Hematopoietic multipotent progenitor cell treated with erythropoietin and hydrocortisone succinate and interleukin-3 and kit ligand, for 4 days (in vitro differentiated cells): ENCODE data around the gene PDGFRB.

ENCODE experiments used
- DNase-seq: peaks from one replicate; pipeline ENCODE4 v3.0.0-alpha.2; 2015

PDGFRB gene

GRCh38 chr5:150126921-150127265, 28.8 kb downstream of the PDGFRB start:
- DNase-seq: no peak

- DNase-seq: no peak
Measured at GRCh38 chr5:150126199-150126920, 29.3 kb downstream of the PDGFRB start.

DNA sequence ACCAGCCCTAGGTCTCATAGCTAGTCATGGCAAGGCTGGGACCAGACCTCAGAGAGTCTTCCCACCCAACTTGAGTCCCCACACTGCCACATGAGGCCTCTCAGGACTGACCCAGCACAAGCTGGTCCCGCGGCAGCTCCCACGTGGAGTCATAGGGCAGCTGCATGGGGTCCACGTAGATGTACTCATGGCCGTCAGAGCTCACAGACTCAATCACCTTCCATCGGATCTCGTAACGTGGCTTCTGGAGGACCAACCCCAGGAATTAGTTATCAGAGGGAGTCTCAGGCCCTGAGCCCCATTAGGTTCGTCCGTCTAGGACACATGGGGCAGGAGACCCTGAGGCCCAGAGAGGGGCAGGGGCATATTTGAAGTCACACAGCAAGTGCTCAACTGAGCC, 30.3 kb downstream of the PDGFRB start:
- no peak for DNase-seq

DNA sequence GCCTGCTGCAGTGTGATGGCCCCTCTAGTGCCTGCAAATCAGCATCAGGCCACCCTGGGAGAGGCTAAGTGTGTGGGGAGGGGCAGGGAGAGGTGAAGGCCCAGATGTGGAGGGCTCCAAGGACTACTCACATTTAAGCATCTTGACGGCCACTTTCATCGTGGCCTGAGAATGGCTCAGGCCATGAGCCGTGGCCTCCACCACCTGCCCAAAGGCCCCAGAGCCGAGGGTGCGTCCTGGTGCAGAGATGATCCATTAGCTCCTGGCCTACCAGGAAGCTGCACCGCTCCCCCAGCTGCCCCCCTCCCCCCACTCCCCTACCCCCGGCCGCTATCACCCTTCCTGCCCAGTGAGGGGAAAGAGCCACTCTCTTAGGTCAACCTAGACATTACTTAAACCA, 31.0 kb downstream of the PDGFRB start:
- DNase-seq: no peak

DNA sequence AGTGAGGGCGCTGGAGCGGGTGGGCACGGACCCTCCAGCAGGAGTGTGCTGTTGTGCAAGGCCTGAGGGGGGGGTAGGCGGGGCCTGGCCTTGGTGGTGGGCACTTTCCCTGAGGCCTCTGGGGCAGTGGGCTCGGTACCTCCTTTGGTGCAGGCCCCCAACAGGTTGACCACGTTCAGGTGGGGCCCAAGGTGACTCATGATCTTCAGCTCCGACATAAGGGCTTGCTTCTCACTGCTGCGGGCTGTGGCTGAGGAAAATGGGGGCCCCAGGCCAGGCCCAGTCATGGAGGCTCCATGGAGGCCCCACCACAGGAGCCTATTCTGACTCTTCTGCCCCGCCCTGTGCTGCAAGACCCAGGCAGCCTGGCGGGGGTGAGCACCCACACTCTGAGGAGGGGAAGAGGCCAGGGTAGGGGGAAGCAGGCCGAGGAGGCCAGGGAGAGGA, 31.5 kb downstream of the PDGFRB start:
- DNase-seq: no peak

- DNase-seq: peak; percentile 50
Measured at GRCh38 chr5:150123542-150123941, 32.1 kb downstream of the PDGFRB start.

- no peak for DNase-seq
Measured at GRCh38 chr5:150122536-150123481, 32.8 kb downstream of the PDGFRB start.

GRCh38 chr5:150122158-150122510, 33.5 kb downstream of the PDGFRB start:
- DNase-seq: peak; percentile 79

GRCh38 chr5:150121448-150122157, 34.0 kb downstream of the PDGFRB start:
- DNase-seq: no peak

GRCh38 chr5:150120617-150121447, 34.8 kb downstream of the PDGFRB start:
- DNase-seq: no peak

DNA sequence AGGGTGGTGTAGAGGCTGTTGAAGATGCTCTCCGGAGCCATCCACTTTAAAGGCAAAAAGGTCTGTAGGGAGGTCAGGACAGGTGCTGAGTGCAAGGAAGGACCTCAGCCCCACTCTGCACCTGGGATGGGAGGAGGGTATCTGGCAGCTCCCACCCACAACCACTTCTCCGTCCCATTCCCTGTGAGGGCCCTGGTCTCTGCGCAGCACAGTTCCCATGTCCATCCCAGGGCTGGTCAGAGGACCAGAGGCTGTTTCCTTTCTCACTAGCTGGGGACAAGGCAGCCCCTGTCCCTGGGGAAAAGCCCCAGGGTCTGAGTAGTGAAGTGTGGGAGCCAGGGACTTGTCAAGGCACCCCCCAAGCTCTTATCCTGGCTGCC, 35.6 kb downstream of the PDGFRB start:
- DNase-seq: no peak

DNA sequence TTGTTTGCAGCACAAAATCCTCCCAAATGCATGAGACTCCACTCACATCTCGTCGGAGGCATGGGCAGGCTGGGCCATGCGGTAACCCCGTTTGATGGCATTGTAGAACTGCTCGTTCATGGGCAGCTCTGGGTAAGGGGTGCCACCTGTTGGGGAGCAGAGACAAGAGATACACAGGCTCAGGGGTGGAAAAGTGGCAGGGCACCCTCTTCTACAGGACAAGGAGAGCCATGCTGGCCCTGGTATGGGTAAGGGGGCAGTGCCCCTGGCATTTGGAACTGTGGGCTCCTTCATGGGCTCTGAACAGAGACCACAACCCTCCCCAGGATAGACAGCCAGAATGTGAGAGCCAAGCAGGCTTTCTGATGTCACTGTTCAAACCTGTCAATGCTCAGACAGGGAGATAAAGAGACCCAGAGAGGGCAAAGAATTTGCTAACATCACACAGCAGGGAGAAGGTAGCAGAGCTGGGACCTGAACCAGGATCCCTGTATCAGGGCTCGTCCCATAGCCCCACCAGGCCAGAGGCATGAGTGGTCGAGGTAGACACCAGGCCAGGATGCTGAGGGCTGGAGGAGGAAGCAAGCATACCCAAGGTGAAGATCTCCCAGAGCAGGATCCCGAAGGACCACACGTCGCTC, 36.1 kb downstream of the PDGFRB start:
- peak; percentile 71 for DNase-seq

DNA sequence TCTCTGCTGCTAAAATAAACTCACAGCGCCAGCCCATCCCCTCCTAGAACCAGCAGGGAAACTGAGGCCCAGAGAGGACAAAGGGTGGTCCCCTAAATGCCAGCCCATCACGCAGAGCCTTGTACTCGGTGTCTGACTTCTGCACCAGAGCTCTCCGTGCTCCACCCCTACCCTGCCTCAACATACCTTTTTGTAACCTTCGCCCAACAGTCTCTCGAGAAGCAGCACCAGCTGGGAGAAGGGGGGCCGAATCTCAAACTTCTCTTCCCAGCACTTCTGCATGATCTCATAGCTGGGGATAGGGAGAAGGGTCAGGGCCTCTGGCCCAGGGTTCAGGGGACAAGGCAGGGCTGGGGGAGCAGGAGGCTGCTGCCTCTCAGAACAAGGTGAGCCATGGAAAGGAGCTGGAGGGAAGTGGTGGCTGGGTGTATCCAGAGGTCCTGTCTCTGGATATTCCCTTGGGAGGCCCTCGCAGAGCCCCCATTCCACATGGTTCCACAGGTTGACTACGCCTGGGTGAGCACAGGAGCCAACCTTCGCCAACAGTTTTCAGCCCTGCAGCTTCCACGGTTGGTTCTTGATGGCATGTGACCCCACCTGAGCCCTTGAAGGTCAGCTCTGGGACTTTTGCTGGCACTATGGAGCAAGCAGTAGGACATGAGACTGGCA, 37.0 kb downstream of the PDGFRB start:
- DNase-seq: no peak

DNA sequence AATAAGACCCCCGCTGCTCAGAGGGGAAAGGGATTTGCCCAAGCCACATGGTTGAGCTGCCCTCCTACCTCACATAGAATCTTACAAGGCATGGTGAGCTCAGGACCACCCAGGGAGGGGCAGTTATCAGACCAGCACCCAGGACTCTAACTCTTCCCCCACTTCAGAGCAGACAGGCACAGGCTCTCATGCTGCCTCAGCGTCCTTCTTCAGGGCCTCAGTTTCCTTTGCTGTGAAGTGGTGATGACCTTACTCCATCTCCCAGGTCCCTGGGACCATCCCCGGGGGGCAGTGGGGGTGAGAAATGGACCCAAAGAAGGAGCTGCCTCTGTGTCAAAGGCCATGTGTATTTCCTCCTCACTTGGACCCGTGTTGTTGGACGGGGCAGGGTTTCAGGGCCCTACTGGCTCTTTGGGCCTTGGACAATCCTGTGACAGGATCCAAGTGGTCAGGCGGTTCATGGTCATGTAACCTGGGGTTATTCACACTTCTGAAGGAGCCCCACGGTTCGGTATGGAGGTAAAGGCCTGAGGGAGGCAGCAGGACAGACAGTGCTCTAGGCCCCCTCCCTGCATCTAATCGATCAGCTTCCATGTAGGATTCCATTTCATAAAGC, 37.6 kb downstream of the PDGFRB start:
- no peak for DNase-seq

GRCh38 chr5:150116667-150117400, 38.8 kb downstream of the PDGFRB start:
- DNase-seq: peak; percentile 50

DNA sequence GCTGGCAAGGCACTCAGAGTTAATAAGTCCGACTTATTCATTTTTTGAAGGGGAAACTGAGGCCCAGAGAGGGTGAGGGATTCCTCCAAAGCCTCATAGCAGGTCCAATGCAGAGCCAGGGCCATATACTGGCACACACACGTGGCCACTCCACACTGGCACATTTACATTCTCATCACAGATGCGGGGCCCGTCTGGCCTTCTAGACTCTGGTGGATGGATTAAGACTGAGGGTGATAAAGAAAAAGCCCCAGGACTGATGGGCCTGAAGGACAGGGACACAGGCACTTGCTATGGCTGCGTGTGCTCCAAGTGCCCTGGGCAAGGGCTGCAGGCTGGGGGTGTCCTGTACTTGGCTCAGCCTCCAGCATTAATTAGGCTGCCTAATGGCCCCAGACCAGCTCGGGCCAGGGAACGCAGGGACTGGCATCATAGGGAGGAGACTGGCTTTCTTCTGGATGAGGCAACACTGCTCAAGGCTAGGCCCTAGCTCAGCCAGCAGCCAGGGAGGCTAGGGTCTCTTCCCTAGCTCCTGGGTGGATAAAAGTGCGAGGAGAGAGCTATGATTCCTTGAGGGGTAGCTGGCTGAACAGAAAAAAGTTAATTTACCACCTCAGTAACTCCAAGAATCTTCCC, 40.8 kb downstream of the PDGFRB start:
- DNase-seq: peak; percentile 18

DNA sequence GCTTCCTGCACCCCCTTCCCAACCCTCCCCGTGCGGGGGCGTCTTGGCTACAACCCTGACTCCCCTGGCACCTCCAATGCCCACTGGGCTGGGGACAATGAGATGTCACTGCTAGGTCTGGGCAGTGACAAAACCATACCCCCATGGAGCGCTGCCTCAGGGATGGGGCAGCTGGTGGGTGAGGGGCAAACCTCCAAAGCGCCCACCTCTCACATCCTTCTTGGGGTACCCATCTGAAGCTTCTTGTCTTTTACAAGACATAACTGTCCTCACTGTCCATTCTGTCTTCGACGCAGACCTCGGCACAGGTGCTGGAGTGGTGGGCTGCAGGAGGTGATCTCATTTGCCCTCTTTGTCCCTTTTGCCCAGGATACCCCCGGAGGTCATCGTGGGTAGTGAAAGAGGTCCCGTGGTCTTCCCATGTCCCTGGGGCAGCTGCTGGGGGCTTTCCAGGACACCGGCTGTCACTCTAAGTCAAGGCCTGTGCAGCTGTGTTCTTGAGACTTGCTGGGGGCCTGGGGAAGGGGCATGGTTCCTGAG, 41.5 kb downstream of the PDGFRB start:
- DNase-seq: peak; percentile 25

DNA sequence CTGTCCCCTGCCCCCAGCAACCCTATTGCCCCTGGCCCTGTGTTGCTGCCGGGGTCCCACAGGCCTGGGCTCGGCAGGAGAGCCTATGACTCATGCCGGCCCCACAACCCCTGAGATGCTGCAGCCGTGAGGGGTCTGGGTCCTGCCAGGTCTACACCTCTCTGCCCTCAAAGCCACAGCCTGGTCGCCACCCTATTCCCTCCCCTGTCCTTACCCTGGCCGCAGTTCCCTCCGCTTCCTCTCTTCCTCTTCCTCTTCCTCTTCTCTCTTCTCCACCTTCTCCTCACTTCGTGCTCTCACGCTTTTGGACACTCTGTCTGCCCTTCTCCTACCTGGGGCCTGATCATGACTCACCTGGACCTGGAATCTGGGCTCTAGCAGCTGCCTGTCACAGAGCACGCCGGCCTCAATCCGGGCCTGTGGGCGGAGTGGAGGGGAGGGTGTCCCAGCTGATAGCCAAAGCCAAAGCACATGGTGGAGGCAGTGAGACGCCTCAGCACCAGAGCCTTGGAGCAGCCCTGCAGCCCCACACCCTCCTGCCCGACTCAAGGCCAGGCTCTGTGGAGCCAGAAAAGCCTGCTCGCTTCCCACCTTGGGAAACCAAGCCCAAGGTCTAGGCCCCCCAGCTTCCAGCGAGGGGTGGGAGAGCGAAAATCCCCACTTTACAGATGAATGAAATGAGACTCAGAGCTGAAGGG, 42.4 kb downstream of the PDGFRB start:
- DNase-seq: no peak
